RWPE2 (cell line): Measurements from ENCODE around the gene CIAO1.
A peak's percentile ranks its signal among the peaks of the same experiment; 100 is the strongest.

Source experiments
- ATAC-seq: fragments of 200-7000 bp; cut with Tn5 transposase; 3 replicates; pipeline ENCODE4 v1.9.1; 2021; ENCODE audit warnings: low read depth
- DNase-seq: peaks from one replicate; pipeline ENCODE4 v3.0.0-alpha.2; 2020; ENCODE audit warnings: low spot score
- H3K27ac ChIP-seq: fragments of 450-650 bp; 2 replicates; pipeline ENCODE4 v1.5.1; 2017; ENCODE audit warnings: mild to moderate bottlenecking; ENCODE audit not compliant: poor library complexity, severe bottlenecking
- H3K27me3 ChIP-seq: fragments of 250-450 bp; sonication (Bioruptor Pico); 2 replicates; pipeline ENCODE4 v1.5.1; 2021; ENCODE audit warnings: mild to moderate bottlenecking, moderate library complexity; ENCODE audit not compliant: insufficient read depth, poor library complexity, severe bottlenecking
- H3K36me3 ChIP-seq: fragments of 250-450 bp; sonication (Bioruptor Pico); 2 replicates; pipeline ENCODE4 v1.5.1; 2020; ENCODE audit warnings: low read depth, mild to moderate bottlenecking, moderate library complexity
- H3K4me1 ChIP-seq: fragments of 250-450 bp; sonication (Bioruptor Pico); 2 replicates; pipeline ENCODE4 v1.5.1; 2021; ENCODE audit warnings: mild to moderate bottlenecking, moderate library complexity; ENCODE audit not compliant: insufficient read depth, poor library complexity, severe bottlenecking
- H3K4me3 ChIP-seq: fragments of 250-450 bp; sonication (Bioruptor Pico); 2 replicates; pipeline ENCODE4 v1.5.1; 2021; ENCODE audit warnings: mild to moderate bottlenecking, moderate library complexity; ENCODE audit not compliant: severe bottlenecking
- H3K9me3 ChIP-seq: fragments of 250-450 bp; sonication (Bioruptor Pico); 2 replicates; pipeline ENCODE4 v1.5.1; 2021; ENCODE audit warnings: mild to moderate bottlenecking, moderate library complexity; ENCODE audit not compliant: severe bottlenecking
- CTCF ChIP-seq: fragments of 450-650 bp; IDR thresholded peaks from one replicate; pipeline ENCODE4 v1.5.1; 2017; ENCODE audit warnings: mild to moderate bottlenecking, moderate library complexity; ENCODE audit not compliant: poor library complexity, severe bottlenecking

Gene CIAO1

GRCh38 chr2:96239091-96239490 is 26.9 kb upstream of the CIAO1 start:
- no peak overlapping the region for H3K4me3 ChIP-seq
- no peaks in the 10 kb centered on the region for H3K27me3 ChIP-seq
- H3K9me3 ChIP-seq, result no peaks in the 10 kb centered on the region
- H3K27ac ChIP-seq, result no peak overlapping the region
- no peak for TF ChIP-seq CTCF
- ATAC-seq, result no peak
- H3K4me1 ChIP-seq, result peaks cover 22% of the 10 kb centered on the region
- no peaks in the 10 kb centered on the region for H3K36me3 ChIP-seq
- no peak for DNase-seq

GRCh38 chr2:96239745-96240264 is 26.2 kb upstream of the CIAO1 start:
- TF ChIP-seq CTCF, result no peak
- Histone ChIP-seq H3K27ac (no peak overlapping the region), H3K36me3 (no peaks in the 10 kb centered on the region)

GRCh38 chr2:96240341-96241038 is 25.5 kb upstream of the CIAO1 start:
- Histone ChIP-seq H3K27me3 (no peaks in the 10 kb centered on the region), H3K36me3 (no peaks in the 10 kb centered on the region), H3K4me1 (peaks cover 22% of the 10 kb centered on the region), H3K27ac (peak overlapping the region; percentile 66), H3K9me3 (no peaks in the 10 kb centered on the region), H3K4me3 (no peak overlapping the region)
- DNase-seq (no peak), ATAC-seq (0 out of 3 replicates have a peak, but pooled peaks have one; percentile 9)
- TF ChIP-seq CTCF, result no peak

More at GRCh38 chr2:96239745-96240264, 26.2 kb upstream of the CIAO1 start:
- ATAC-seq (no peak), DNase-seq (no peak)
- no peaks in the 10 kb centered on the region for H3K9me3 ChIP-seq
- H3K4me3 ChIP-seq, result no peak overlapping the region
- peaks cover 22% of the 10 kb centered on the region for H3K4me1 ChIP-seq
- H3K27me3 ChIP-seq, result no peaks in the 10 kb centered on the region

- Histone ChIP-seq H3K4me3 (no peak overlapping the region), H3K27me3 (no peaks in the 10 kb centered on the region), H3K9me3 (no peaks in the 10 kb centered on the region), H3K27ac (peak overlapping the region; percentile 66), H3K4me1 (peaks cover 22% of the 10 kb centered on the region), H3K36me3 (no peaks in the 10 kb centered on the region)
- DNase-seq (no peak), ATAC-seq (no peak)
- no peak for TF ChIP-seq CTCF
These were observed 24.8 kb upstream of the CIAO1 start for GRCh38 chr2:96241227-96241626.
